GM12878 (cell line): ENCODE data around the gene NCS1. TPM values are rescaled to one million over a fixed set of nuclear protein-coding genes. Genes with fewer than 3 reads are reported as not detected.

ENCODE experiments used
- ATAC-seq: fragments of 200-7000 bp; cut with Tn5 transposase; 3 replicates; pipeline ENCODE4 v1.9.1; 2020; ENCODE audit warnings: mild to moderate bottlenecking, moderate library complexity
- BruUV-seq: library from RNA; stranded (reverse); fragments of 400-500 nt; replicated peaks from 2 replicates; lab custom pipeline; 2021; lab: Mats Ljungman, UMichigan
- CTCF ChIA-PET: fragments of 300-600 bp; sonication (Branson Sonifier 250); formaldehyde crosslinking; extraction: SDS; loops from one replicate; lab custom pipeline; 2021; ENCODE audit warnings: inconsistent platforms; lab: Yijun Ruan, JAX
- POLR2A ChIA-PET: fragments of 350-600 bp; formaldehyde crosslinking; extraction: SDS; loops from one replicate; lab custom pipeline; 2021; ENCODE audit warnings: inconsistent platforms; lab: Charles Lee
- RAD21 ChIA-PET: fragments of 300-600 bp; sonication (Branson Sonifier 250); formaldehyde crosslinking; loops from one replicate; lab custom pipeline; 2023; ENCODE audit warnings: antibody characterized with exemption; ENCODE audit not compliant: unreplicated experiment; lab: Charles Lee
- SMC1A ChIA-PET: fragments of 300-600 bp; sonication (Branson Sonifier 250); formaldehyde crosslinking; loops from one replicate; lab custom pipeline; 2023; ENCODE audit not compliant: unreplicated experiment, uncharacterized antibody; lab: Charles Lee
- DNase-seq: peaks from one replicate; pipeline ENCODE4 v3.0.0-alpha.2; 2011; ENCODE audit warnings: low read depth, low spot score
- FAIRE-seq: peaks from 3 replicates; lab custom pipeline; 2011; peaks lifted over from hg19 to GRCh38; lab: Jason Lieb, UNC
- H2AFZ ChIP-seq: 2 replicates; pipeline ENCODE4 v1.6.0; 2011; ENCODE audit warnings: low read depth, low read length, control low read depth; ENCODE audit not compliant: control insufficient read depth
- H3K27ac ChIP-seq: 2 replicates; pipeline ENCODE4 v1.5.1; 2011; ENCODE audit warnings: control low read depth; ENCODE audit not compliant: control insufficient read depth, insufficient read depth
- H3K27me3 ChIP-seq, 2 experiments: replicated peaks in 1 of 2; 2 replicates each; pipeline versions ENCODE4 v1.6.0 to v1.6.1; 2011; ENCODE audit warnings: low read length in 1 of 2; ENCODE audit not compliant: control insufficient read depth in 2 of 2, insufficient read depth in 2 of 2
- H3K36me3 ChIP-seq, 2 experiments: 2 replicates each; pipeline ENCODE4 v1.5.1; 2011; ENCODE audit warnings: low read length in 1 of 2; ENCODE audit not compliant: control insufficient read depth in 2 of 2, insufficient read depth in 2 of 2
- H3K4me1 ChIP-seq: 2 replicates; pipeline ENCODE4 v1.6.1; 2011; ENCODE audit warnings: mild to moderate bottlenecking, low read length, moderate library complexity, mixed read lengths; ENCODE audit not compliant: control insufficient read depth, insufficient read depth
- H3K4me2 ChIP-seq: 2 replicates; pipeline ENCODE4 v1.6.0; 2011; ENCODE audit warnings: control low read depth; ENCODE audit not compliant: control insufficient read depth, insufficient read depth
- H3K4me3 ChIP-seq: fragments of 200-600 bp; sonication (generic); 2 replicates; pipeline ENCODE4 v1.5.1; 2016
- H3K79me2 ChIP-seq: 2 replicates; pipeline ENCODE4 v1.6.0; 2011; ENCODE audit warnings: low read length; ENCODE audit not compliant: control insufficient read depth, insufficient read depth
- H3K9ac ChIP-seq: 2 replicates; pipeline ENCODE4 v1.8.0; 2011; ENCODE audit warnings: low read length, control low read depth, mixed read lengths; ENCODE audit not compliant: control insufficient read depth, insufficient read depth
- H3K9me3 ChIP-seq: replicated peaks from 3 replicates; pipeline ENCODE4 v1.5.1; 2011; ENCODE audit warnings: mild to moderate bottlenecking, low read length; ENCODE audit not compliant: control insufficient read depth, insufficient read depth
- H4K20me1 ChIP-seq: 2 replicates; pipeline ENCODE4 v1.6.0; 2011; ENCODE audit not compliant: control insufficient read depth, insufficient read depth
- ASH2L ChIP-seq: fragments of 300-600, 200-600 bp; sonication (generic); IDR thresholded peaks from 2 replicates; pipeline ENCODE4 v1.6.1; 2017; ENCODE audit warnings: low read depth, mild to moderate bottlenecking, borderline replicate concordance
- BHLHE40 ChIP-seq, 2 experiments: fragments of 450-650 bp in 1 of 2; IDR thresholded peaks; 2 replicates each; pipeline ENCODE4 v1.6.1; 2011 to 2017; ENCODE audit warnings: low read depth in 2 of 2, borderline replicate concordance in 1 of 2, improper control_type of control experiment in 1 of 2, low read length in 1 of 2, mild to moderate bottlenecking in 1 of 2
- EP300 ChIP-seq, 2 experiments: fragments of 150-350 bp in 1 of 2; IDR thresholded peaks; 2 replicates each; pipeline ENCODE4 v1.6.1; 2011 to 2012; ENCODE audit warnings: low read depth in 2 of 2, low read length in 2 of 2, borderline replicate concordance in 1 of 2, improper control_type of control experiment in 1 of 2, inconsistent platforms in 1 of 2; ENCODE audit not compliant: control insufficient read depth in 1 of 2
- JUND ChIP-seq: IDR thresholded peaks from 2 replicates; pipeline ENCODE4 v1.6.1; 2012; ENCODE audit warnings: low read depth, mild to moderate bottlenecking, low read length, improper control_type of control experiment, moderate library complexity
- MYB ChIP-seq: fragments of 150-350 bp; IDR thresholded peaks from 2 replicates; pipeline ENCODE4 v1.6.1; 2014; ENCODE audit warnings: mild to moderate bottlenecking, low read depth, low read length, borderline replicate concordance
- NFXL1 ChIP-seq: fragments of 450-650 bp; IDR thresholded peaks from 2 replicates; pipeline ENCODE4 v1.6.1; 2017; ENCODE audit warnings: antibody characterized with exemption, mild to moderate bottlenecking, borderline replicate concordance
- PAX5 ChIP-seq: IDR thresholded peaks from 2 replicates; pipeline ENCODE4 v1.6.1; 2011; ENCODE audit warnings: low read depth, low read length, borderline replicate concordance
- POLR2A ChIP-seq: IDR thresholded peaks from 2 replicates; pipeline ENCODE4 v1.6.1; 2011; ENCODE audit warnings: low read depth, mild to moderate bottlenecking, low read length
- POLR2AphosphoS5 ChIP-seq: IDR thresholded peaks from 2 replicates; pipeline ENCODE4 v1.6.1; 2011; ENCODE audit warnings: mild to moderate bottlenecking, low read length, inconsistent platforms
- RAD21 ChIP-seq: IDR thresholded peaks from 2 replicates; pipeline ENCODE4 v1.6.1; 2011; ENCODE audit warnings: mild to moderate bottlenecking, low read depth, low read length, moderate library complexity; ENCODE audit not compliant: insufficient read depth
- RUNX3 ChIP-seq: IDR thresholded peaks from 2 replicates; pipeline ENCODE4 v1.6.1; 2012; ENCODE audit warnings: low read length, inconsistent platforms
- SP1 ChIP-seq: IDR thresholded peaks from one replicate; pipeline ENCODE4 v1.6.1; 2011; ENCODE audit warnings: low read depth, low read length
- TCF3 ChIP-seq: IDR thresholded peaks from 2 replicates; pipeline ENCODE4 v1.6.1; 2012; ENCODE audit warnings: low read depth, mild to moderate bottlenecking, low read length, borderline replicate concordance; ENCODE audit not compliant: insufficient read depth
- ZNF274 ChIP-seq: IDR thresholded peaks from one replicate; pipeline ENCODE4 v1.8.0; 2011; ENCODE audit not compliant: insufficient read length, insufficient read depth
- ZZZ3 ChIP-seq: IDR thresholded peaks from 2 replicates; pipeline ENCODE4 v1.6.1; 2011; ENCODE audit warnings: low read depth; ENCODE audit not compliant: control insufficient read depth, insufficient read length
- WGBS: methylation state at CpG from one replicate; pipeline ENCODE4 v1.1.6; 2016; ENCODE audit warnings: low lambda C conversion rate; ENCODE audit not compliant: insufficient replicate concordance, insufficient coverage; ENCODE audit errors: missing lambda C conversion rate; 5-methylcytosine and 5-hydroxymethylcytosine counted together
- in situ Hi-C: fragments of 300-500 bp; cut with MboI; formaldehyde crosslinking; loops from 9 replicates; pipeline ENCODE4 v1.14.3; 2018; ENCODE audit warnings: mixed read lengths
- intact Hi-C: fragments of 100-400 bp; cut with micrococcal nuclease; formaldehyde crosslinking; loops from one replicate; pipeline ENCODE4 v1.14.2; 2022; ENCODE audit not compliant: unreplicated experiment
- polyA plus RNA-seq, 11 experiments: library from polyadenylated mRNA; depleted of rRNA in 4 of 11; unstranded in 6 of 11; stranded (reverse) in 5 of 11; fragments of >200 nt; fragmentation: Nextera tagmentation in 4 of 11; fragmentation: Illumina TruSeq in 1 of 11; extraction: Ambion mirVana in 4 of 11; extraction: Trizol in 1 of 11; gene quantifications; 1 replicate in 1 of 11; 2 replicates in 10 of 11; pipeline versions ENCODE4 v1.2.1 to v1.2.3, GENCODE V29; 2011 to 2016; ENCODE audit warnings: inconsistent platforms in 2 of 11, missing spikeins in 2 of 11, low read depth in 1 of 11
- total RNA-seq, 4 experiments: library from RNA; depleted of rRNA in 3 of 4; stranded (reverse); fragments of >200 nt in 3 of 4; fragmentation: Illumina TruSeq in 1 of 4; extraction: Trizol in 1 of 4; gene quantifications; 2 replicates each; pipeline versions ENCODE4 v1.2.1 to v1.2.3, GENCODE V29; 2013 to 2021
- TF ChIP-seq, protein P1 (sequence below): fragments of 450-650 bp; IDR thresholded peaks from 2 replicates; pipeline ENCODE4 v1.6.1; 2018; ENCODE audit warnings: borderline replicate concordance, mild to moderate bottlenecking; ENCODE audit not compliant: partially characterized antibody
- TF ChIP-seq, protein P2 (sequence below): fragments of 450-650 bp; formaldehyde crosslinking; IDR thresholded peaks from 2 replicates; pipeline ENCODE4 v1.4.0; 2020; ENCODE audit warnings: mild to moderate bottlenecking, moderate library complexity

Gene NCS1
- total and polyA plus RNA-seq, 10 of the 15 experiments (the other 5 are each of a cell fraction or from before 2014, with no cell fraction given): 0.04 to 0.22 (median 0.06) TPM; not detected in 4

DNA sequence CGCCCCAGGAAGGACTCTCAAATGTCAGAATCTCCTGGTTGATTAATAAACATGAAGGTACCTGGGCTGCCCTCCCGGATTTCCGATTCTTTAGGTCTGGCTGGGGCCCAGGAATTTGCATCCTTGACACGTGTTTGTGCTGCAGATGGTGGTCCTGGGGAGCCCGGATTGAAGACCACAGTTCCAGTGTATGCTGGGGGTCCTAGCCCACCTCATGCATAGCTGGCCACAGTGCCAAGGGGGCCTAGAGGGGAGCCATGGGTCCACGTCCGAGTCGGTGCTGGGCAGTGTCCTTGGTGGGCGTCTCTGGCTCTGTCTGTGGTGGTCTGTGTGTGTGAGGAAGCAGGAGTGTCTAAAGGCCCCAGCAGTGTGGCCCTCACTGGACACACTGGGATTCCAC is 3.2 kb downstream of the NCS1 start:
- Histone ChIP-seq H3K27me3 (peaks cover 7% of the 10 kb centered on the region in 2 experiments; a peak in 3 of 4 replicates), H4K20me1 (no peaks in the 10 kb centered on the region), H3K36me3 (no peaks in the 10 kb centered on the region), H3K9ac (no peak overlapping the region), H3K9me3 (no peaks in the 10 kb centered on the region), H2AFZ (no peak overlapping the region), H3K4me1 (no peaks in the 10 kb centered on the region; the same call in 1 of the 2 replicates), H3K4me2 (no peak overlapping the region), H3K27ac (no peak overlapping the region), H3K79me2 (no peaks in the 10 kb centered on the region), H3K4me3 (no peak overlapping the region)
- FAIRE-seq (no peak), ATAC-seq (no peak), DNase-seq (no peak)
- WGBS: 13% methylated on average over 9 of the region's 9 CpGs
- ChIA-PET CTCF (no interaction called here), SMC1A (no interaction called here), RAD21 (no interaction called here), POLR2A (no interaction called here)
- intact Hi-C loops (no loop called here), in situ Hi-C loops (no loop called here)
- BruUV-seq: no TSS peak
- TF ChIP-seq TCF3 (no peak), ASH2L (no peak), NFXL1 (no peak), POLR2A (no peak), MYB (no peak), BHLHE40 (IDR thresholded peaks at IDR 0.05; ENCODE audit: borderline replicate concordance in 1 of 2, low read depth in 2 of 2, low read length in 1 of 2) (no peak), RUNX3 (no peak), ZZZ3 (no peak), POLR2AphosphoS5 (no peak), RAD21 (no peak), JUND (no peak), SP1 (no peak), EP300 (IDR thresholded peaks at IDR 0.05; ENCODE audit: borderline replicate concordance in 1 of 2, control insufficient read depth in 1 of 2, low read depth in 2 of 2, low read length in 2 of 2) (no peak), PAX5 (no peak), ZNF274 (no peak)
- TF ChIP-seq, protein P1, sequence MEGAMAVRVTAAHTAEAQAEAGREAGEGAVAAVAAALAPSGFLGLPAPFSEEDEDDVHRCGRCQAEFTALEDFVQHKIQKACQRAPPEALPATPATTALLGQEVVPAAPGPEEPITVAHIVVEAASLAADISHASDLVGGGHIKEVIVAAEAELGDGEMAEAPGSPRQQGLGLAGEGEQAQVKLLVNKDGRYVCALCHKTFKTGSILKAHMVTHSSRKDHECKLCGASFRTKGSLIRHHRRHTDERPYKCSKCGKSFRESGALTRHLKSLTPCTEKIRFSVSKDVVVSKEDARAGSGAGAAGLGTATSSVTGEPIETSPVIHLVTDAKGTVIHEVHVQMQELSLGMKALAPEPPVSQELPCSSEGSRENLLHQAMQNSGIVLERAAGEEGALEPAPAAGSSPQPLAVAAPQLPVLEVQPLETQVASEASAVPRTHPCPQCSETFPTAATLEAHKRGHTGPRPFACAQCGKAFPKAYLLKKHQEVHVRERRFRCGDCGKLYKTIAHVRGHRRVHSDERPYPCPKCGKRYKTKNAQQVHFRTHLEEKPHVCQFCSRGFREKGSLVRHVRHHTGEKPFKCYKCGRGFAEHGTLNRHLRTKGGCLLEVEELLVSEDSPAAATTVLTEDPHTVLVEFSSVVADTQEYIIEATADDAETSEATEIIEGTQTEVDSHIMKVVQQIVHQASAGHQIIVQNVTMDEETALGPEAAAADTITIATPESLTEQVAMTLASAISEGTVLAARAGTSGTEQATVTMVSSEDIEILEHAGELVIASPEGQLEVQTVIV: no peak
- TF ChIP-seq, protein P2, sequence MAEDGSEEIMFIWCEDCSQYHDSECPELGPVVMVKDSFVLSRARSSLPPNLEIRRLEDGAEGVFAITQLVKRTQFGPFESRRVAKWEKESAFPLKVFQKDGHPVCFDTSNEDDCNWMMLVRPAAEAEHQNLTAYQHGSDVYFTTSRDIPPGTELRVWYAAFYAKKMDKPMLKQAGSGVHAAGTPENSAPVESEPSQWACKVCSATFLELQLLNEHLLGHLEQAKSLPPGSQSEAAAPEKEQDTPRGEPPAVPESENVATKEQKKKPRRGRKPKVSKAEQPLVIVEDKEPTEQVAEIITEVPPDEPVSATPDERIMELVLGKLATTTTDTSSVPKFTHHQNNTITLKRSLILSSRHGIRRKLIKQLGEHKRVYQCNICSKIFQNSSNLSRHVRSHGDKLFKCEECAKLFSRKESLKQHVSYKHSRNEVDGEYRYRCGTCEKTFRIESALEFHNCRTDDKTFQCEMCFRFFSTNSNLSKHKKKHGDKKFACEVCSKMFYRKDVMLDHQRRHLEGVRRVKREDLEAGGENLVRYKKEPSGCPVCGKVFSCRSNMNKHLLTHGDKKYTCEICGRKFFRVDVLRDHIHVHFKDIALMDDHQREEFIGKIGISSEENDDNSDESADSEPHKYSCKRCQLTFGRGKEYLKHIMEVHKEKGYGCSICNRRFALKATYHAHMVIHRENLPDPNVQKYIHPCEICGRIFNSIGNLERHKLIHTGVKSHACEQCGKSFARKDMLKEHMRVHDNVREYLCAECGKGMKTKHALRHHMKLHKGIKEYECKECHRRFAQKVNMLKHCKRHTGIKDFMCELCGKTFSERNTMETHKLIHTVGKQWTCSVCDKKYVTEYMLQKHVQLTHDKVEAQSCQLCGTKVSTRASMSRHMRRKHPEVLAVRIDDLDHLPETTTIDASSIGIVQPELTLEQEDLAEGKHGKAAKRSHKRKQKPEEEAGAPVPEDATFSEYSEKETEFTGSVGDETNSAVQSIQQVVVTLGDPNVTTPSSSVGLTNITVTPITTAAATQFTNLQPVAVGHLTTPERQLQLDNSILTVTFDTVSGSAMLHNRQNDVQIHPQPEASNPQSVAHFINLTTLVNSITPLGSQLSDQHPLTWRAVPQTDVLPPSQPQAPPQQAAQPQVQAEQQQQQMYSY (CRISPR knock-in tag): no peak
